B cell (primary cell): Measurements from ENCODE around the gene GNG13. TPM values are rescaled to one million over a fixed set of nuclear protein-coding genes. Genes with fewer than 3 reads are reported as not detected.

Experiments used
- ATAC-seq: fragments of 200-7000 bp; cut with Tn5 transposase; one replicate; pipeline ENCODE4 v1.10.0; 2021; ENCODE audit warnings: low read depth, mild to moderate bottlenecking, moderate number of reproducible peaks, moderate library complexity
- CTCF ChIA-PET: fragments of 350-600 bp; sonication (Branson Sonifier 250); formaldehyde crosslinking; loops from one replicate; lab custom pipeline; 2021; ENCODE audit warnings: antibody characterized with exemption, inconsistent platforms; lab: Charles Lee
- POLR2A ChIA-PET: fragments of 350-600 bp; sonication (Branson Sonifier 250); formaldehyde crosslinking; loops from one replicate; lab custom pipeline; 2021; ENCODE audit warnings: antibody characterized with exemption; lab: Charles Lee
- DNase-seq: peaks from one replicate; pipeline ENCODE4 v3.0.0; 2013
- H2AFZ ChIP-seq: 2 replicates; pipeline ENCODE4 v1.6.1; 2012; ENCODE audit warnings: mild to moderate bottlenecking, low read depth, low read length; ENCODE audit not compliant: insufficient read depth, poor library complexity, severe bottlenecking
- H3K27ac ChIP-seq, 2 donors: 1 replicate in 1 of 2; 2 replicates in 1 of 2; pipeline ENCODE4 v1.5.1; 2012 to 2013; ENCODE audit warnings: low read length in 2 of 2, mild to moderate bottlenecking in 2 of 2, moderate library complexity in 1 of 2
- H3K27me3 ChIP-seq, 4 experiments: fragments of 200-600 bp in 1 of 4; sonication (generic) in 1 of 4; replicated peaks in 1 of 4; 1 replicate in 2 of 4; 2 replicates in 2 of 4; pipeline versions ENCODE4 v1.6.1 to v1.7.0; 2013 to 2016; ENCODE audit warnings: low read length in 3 of 4, mild to moderate bottlenecking in 2 of 4, mixed read lengths in 1 of 4, moderate library complexity in 1 of 4; ENCODE audit not compliant: insufficient read depth in 4 of 4, control insufficient read depth in 3 of 4; ENCODE audit errors: control extremely low read depth in 1 of 4
- H3K36me3 ChIP-seq, 2 experiments: replicated peaks in 1 of 2; 1 replicate in 1 of 2; 2 replicates in 1 of 2; pipeline versions ENCODE4 v1.6.1 to v1.7.1; 2013; ENCODE audit warnings: low read length in 1 of 2; ENCODE audit not compliant: insufficient read depth in 2 of 2, control insufficient read depth in 1 of 2; ENCODE audit errors: control extremely low read depth in 1 of 2, extremely low read depth in 1 of 2
- H3K4me1 ChIP-seq, 2 donors: fragments of 200-600 bp in 1 of 2; sonication (generic) in 1 of 2; 1 replicate in 1 of 2; 2 replicates in 1 of 2; pipeline versions ENCODE4 v1.5.1 to v1.6.1; 2013 to 2017; ENCODE audit warnings: low read length in 2 of 2; ENCODE audit not compliant: control insufficient read depth in 2 of 2, insufficient read depth in 2 of 2
- H3K4me2 ChIP-seq: replicated peaks from 2 replicates; pipeline ENCODE3; 2012; ENCODE audit warnings: mild to moderate bottlenecking, low read depth, low read length; ENCODE audit not compliant: poor library complexity, severe bottlenecking
- H3K4me3 ChIP-seq, 5 experiments: fragments of 200-600 bp in 1 of 5; sonication (generic) in 1 of 5; 1 replicate in 3 of 5; 2 replicates in 2 of 5; pipeline versions ENCODE4 v1.5.1 to v1.7.0; 2011 to 2016; ENCODE audit warnings: low read length in 4 of 5, mild to moderate bottlenecking in 4 of 5, low read depth in 2 of 5, control low read depth in 1 of 5, moderate library complexity in 1 of 5; ENCODE audit not compliant: insufficient read depth in 1 of 5; ENCODE audit errors: control extremely low read depth in 1 of 5, extremely low read depth in 1 of 5
- H3K79me2 ChIP-seq: fragments of 200-600 bp; sonication (generic); one replicate; pipeline ENCODE4 v1.6.0; 2016; ENCODE audit warnings: low read length; ENCODE audit not compliant: control insufficient read depth, insufficient read depth
- H3K9ac ChIP-seq: fragments of 200-600 bp; sonication (generic); 2 replicates; pipeline ENCODE4 v1.6.1; 2017; ENCODE audit warnings: mild to moderate bottlenecking, low read length, moderate library complexity
- H3K9me3 ChIP-seq, 3 donors: one replicate each; pipeline versions ENCODE4 v1.6.1 to v1.7.1; 2013; ENCODE audit warnings: low read length in 2 of 3; ENCODE audit not compliant: control insufficient read depth in 2 of 3, insufficient read depth in 1 of 3; ENCODE audit errors: control extremely low read depth in 1 of 3
- H4K20me1 ChIP-seq: 2 replicates; pipeline ENCODE4 v1.6.0; 2012; ENCODE audit warnings: mild to moderate bottlenecking, low read length; ENCODE audit not compliant: insufficient read depth, control insufficient read depth, poor library complexity, severe bottlenecking
- H3K27ac Mint-ChIP-seq: one replicate; pipeline ENCODE4 v1.8.0; 2021; ENCODE audit warnings: mixed read lengths
- H3K27me3 Mint-ChIP-seq: one replicate; pipeline ENCODE4 v1.8.0; 2021; ENCODE audit warnings: mixed read lengths
- H3K4me1 Mint-ChIP-seq: one replicate; pipeline ENCODE4 v1.8.0; 2021; ENCODE audit warnings: mixed read lengths
- H3K4me3 Mint-ChIP-seq: one replicate; pipeline ENCODE4 v1.8.0; 2021; ENCODE audit warnings: mixed read lengths
- H3K9me3 Mint-ChIP-seq: one replicate; pipeline ENCODE4 v1.8.0; 2022; ENCODE audit warnings: mixed read lengths; ENCODE audit not compliant: insufficient read depth
- CTCF ChIP-seq: fragments of 200-600 bp; IDR thresholded peaks from one replicate; pipeline ENCODE4 v1.8.0; 2022; ENCODE audit warnings: antibody characterized with exemption, mild to moderate bottlenecking
- EZH2 ChIP-seq: IDR thresholded peaks from 2 replicates; pipeline ENCODE4 v1.6.1; 2012; ENCODE audit warnings: borderline replicate concordance, low read depth, mild to moderate bottlenecking, moderate library complexity, low read length; ENCODE audit not compliant: insufficient read depth, poor library complexity, severe bottlenecking
- WGBS: methylation state at CpG from one replicate; pipeline ENCODE4 v1.1.5; 2013; ENCODE audit warnings: missing lambda C conversion rate; ENCODE audit not compliant: insufficient coverage; 5-methylcytosine and 5-hydroxymethylcytosine counted together
- intact Hi-C: fragments of 100-400 bp; cut with micrococcal nuclease; formaldehyde crosslinking; loops from one replicate; pipeline ENCODE4 v1.10.0; 2022
- polyA plus RNA-seq: library from polyadenylated mRNA; depleted of rRNA; stranded (reverse); fragments of >200 nt; gene quantifications from 2 replicates; pipeline ENCODE4 v1.2.3, GENCODE V29; 2012
- total RNA-seq, 2 donors: library from RNA; stranded (reverse); fragments of 120-200 nt in 1 of 2; gene quantifications; 1 replicate in 1 of 2; 2 replicates in 1 of 2; pipeline versions ENCODE4 v1.2.3 to v1.2.4, GENCODE V29; 2013 to 2022

Gene GNG13
- total and polyA plus RNA-seq, 2 donors (not counting 1 experiment from before 2014, with no cell fraction given), result not detected

GRCh38 chr16:833411-833810 lies 32.9 kb upstream of the GNG13 start:
- 95% methylated on average over 14 of the region's 14 CpGs for WGBS
- Histone ChIP-seq H4K20me1 (no peaks in the 10 kb centered on the region), H3K4me3 (no peak overlapping the region), H3K36me3 (no peaks in the 10 kb centered on the region), H3K9me3 (peaks cover 0 to 30% (median 15%) of the 10 kb centered on the region in 3 donors), H3K79me2 (no peaks in the 10 kb centered on the region), H3K27me3 (peaks cover 0 to 10% (median 0%) of the 10 kb centered on the region in 4 experiments), H3K4me1 (no peaks in the 10 kb centered on the region), H2AFZ (no peak overlapping the region), H3K4me2 (no peak overlapping the region), H3K27ac (no peak overlapping the region), H3K9ac (no peak overlapping the region)
- Mint-ChIP-seq H3K4me1 (no peaks in the 10 kb centered on the region), H3K9me3 (no peaks in the 10 kb centered on the region), H3K4me3 (no peak overlapping the region), H3K27ac (no peak overlapping the region), H3K27me3 (peaks cover 6% of the 10 kb centered on the region)
- ATAC-seq (no peak), DNase-seq (no peak)
- ChIA-PET CTCF (no interaction called here), POLR2A (no interaction called here)
- TF ChIP-seq CTCF, result no peak
- no peak for TF ChIP-seq EZH2
- intact Hi-C loops, result no loop called here

GRCh38 chr16:832652-833336 lies 32.3 kb upstream of the GNG13 start:
- Mint-ChIP-seq H3K4me1 (no peaks in the 10 kb centered on the region), H3K27me3 (peaks cover 6% of the 10 kb centered on the region), H3K9me3 (no peaks in the 10 kb centered on the region), H3K4me3 (no peak overlapping the region), H3K27ac (no peak overlapping the region)
- H3K4me1 ChIP-seq, result no peaks in the 10 kb centered on the region
- intact Hi-C loops, result no loop called here
- H3K36me3 ChIP-seq, result no peaks in the 10 kb centered on the region
- no peaks in the 10 kb centered on the region for H4K20me1 ChIP-seq
- H3K79me2 ChIP-seq, result no peaks in the 10 kb centered on the region
- CTCF ChIA-PET, result no interaction called here
- no peak overlapping the region for H3K9ac ChIP-seq
- no peak for ATAC-seq
- H3K4me2 ChIP-seq, result no peak overlapping the region
- no peak overlapping the region for H3K27ac ChIP-seq
- no peak overlapping the region for H3K4me3 ChIP-seq
- POLR2A ChIA-PET, result no interaction called here
- no peak for DNase-seq
- no peak overlapping the region for H2AFZ ChIP-seq
- peaks cover 0 to 10% (median 0%) of the 10 kb centered on the region in 4 experiments for H3K27me3 ChIP-seq
- TF ChIP-seq CTCF (no peak), EZH2 (no peak)
- H3K9me3 ChIP-seq, result peaks cover 0 to 28% (median 15%) of the 10 kb centered on the region in 3 donors
- 89% methylated on average over 31 of the region's 35 CpGs for WGBS
